Activated naive CD4-positive, alpha-beta T cell treated with anti-CD3 and anti-CD28 coated beads for 36 hours (primary cell): ENCODE measurements around the gene SCGB2A2. TPM values are rescaled to one million over a fixed set of nuclear protein-coding genes. Genes with fewer than 3 reads are reported as not detected.

Experiments
- CTCF ChIA-PET: fragments of 350-600 bp; sonication (Branson Sonifier 250); formaldehyde crosslinking; loops from one replicate; lab custom pipeline; 2021; ENCODE audit warnings: antibody characterized with exemption; lab: Charles Lee
- DNase-seq: peaks from one replicate; pipeline ENCODE4 v3.0.0-alpha.2; 2020
- H3K27ac Mint-ChIP-seq: one replicate; pipeline ENCODE4 v1.8.0; 2021; ENCODE audit warnings: mild to moderate bottlenecking, mixed read lengths
- H3K27me3 Mint-ChIP-seq: one replicate; pipeline ENCODE4 v1.8.0; 2021; ENCODE audit warnings: low read depth, mixed read lengths
- H3K36me3 Mint-ChIP-seq: one replicate; pipeline ENCODE4 v1.8.0; 2021; ENCODE audit warnings: low read depth, mixed read lengths
- H3K4me1 Mint-ChIP-seq: one replicate; pipeline ENCODE4 v1.8.0; 2021; ENCODE audit warnings: low read depth, mixed read lengths
- H3K4me3 Mint-ChIP-seq: one replicate; pipeline ENCODE4 v1.8.0; 2021; ENCODE audit warnings: mild to moderate bottlenecking, moderate library complexity, mixed read lengths
- H3K9me3 Mint-ChIP-seq: one replicate; pipeline ENCODE4 v1.8.0; 2021; ENCODE audit warnings: mixed read lengths
- intact Hi-C: fragments of 100-400 bp; cut with micrococcal nuclease; formaldehyde crosslinking; loops from one replicate; pipeline ENCODE4 v1.15.1; 2023
- total RNA-seq, 2 experiments: library from RNA; stranded (reverse); gene quantifications; one replicate each; pipeline ENCODE4 v1.2.3, GENCODE V29; 2021

Gene SCGB2A2
- total RNA-seq, 2 experiments from 2014 or later: not detected

GRCh38 chr11:62260261-62260953, 9.6 kb upstream of the SCGB2A2 start:
- CTCF ChIA-PET: no interaction called here
- peaks cover 5% of the 10 kb centered on the region for H3K27me3 Mint-ChIP-seq
- intact Hi-C loops: no loop called here

GRCh38 chr11:62264004-62264403, 6.0 kb upstream of the SCGB2A2 start:
- no peak for DNase-seq
- Mint-ChIP-seq H3K4me3 (no peak overlapping the region), H3K4me1 (peaks cover 17% of the 10 kb centered on the region), H3K27ac (no peak overlapping the region), H3K9me3 (no peaks in the 10 kb centered on the region), H3K36me3 (no peaks in the 10 kb centered on the region), H3K27me3 (peaks cover 5% of the 10 kb centered on the region)
- intact Hi-C loops: no loop called here
- CTCF ChIA-PET: no interaction called here

More at GRCh38 chr11:62260261-62260953, 9.6 kb upstream of the SCGB2A2 start:
- Mint-ChIP-seq H3K9me3 (no peaks in the 10 kb centered on the region), H3K4me3 (no peak overlapping the region), H3K27ac (no peak overlapping the region), H3K4me1 (peaks cover 7% of the 10 kb centered on the region), H3K36me3 (no peaks in the 10 kb centered on the region)
- no peak for DNase-seq

- Mint-ChIP-seq H3K36me3 (no peaks in the 10 kb centered on the region), H3K4me1 (peaks cover 17% of the 10 kb centered on the region), H3K27me3 (peaks cover 8% of the 10 kb centered on the region), H3K27ac (no peak overlapping the region), H3K9me3 (no peaks in the 10 kb centered on the region), H3K4me3 (no peak overlapping the region)
- CTCF ChIA-PET: interaction anchor here (1.6 kb wide), 1 partner anchor 95 kb away, joined by 3 read pairs; no protein-coding TSS in a partner anchor
- intact Hi-C loops: no loop called here
- DNase-seq: peak; percentile 34
Observed at GRCh38 chr11:62266558-62266957, 3.4 kb upstream of the SCGB2A2 start.

- no peaks in the 10 kb centered on the region for H3K36me3 Mint-ChIP-seq
- H3K4me1 Mint-ChIP-seq: peaks cover 17% of the 10 kb centered on the region
- H3K27me3 Mint-ChIP-seq: peaks cover 8% of the 10 kb centered on the region
- H3K9me3 Mint-ChIP-seq: no peaks in the 10 kb centered on the region
- intact Hi-C loops: no loop called here
- no peak for DNase-seq
- H3K27ac Mint-ChIP-seq: no peak overlapping the region
- H3K4me3 Mint-ChIP-seq: no peak overlapping the region
- CTCF ChIA-PET: interaction anchor here (1.3 kb wide), 1 partner anchor 110 kb away, joined by 3 read pairs; no protein-coding TSS in a partner anchor
Observed at GRCh38 chr11:62267050-62267449, 2.9 kb upstream of the SCGB2A2 start.

GRCh38 chr11:62267576-62267975, 2.4 kb upstream of the SCGB2A2 start:
- Mint-ChIP-seq H3K36me3 (no peaks in the 10 kb centered on the region), H3K27me3 (peaks cover 8% of the 10 kb centered on the region), H3K9me3 (no peaks in the 10 kb centered on the region), H3K27ac (no peak overlapping the region), H3K4me3 (no peak overlapping the region), H3K4me1 (peaks cover 17% of the 10 kb centered on the region)
- CTCF ChIA-PET: interaction anchor here (1.3 kb wide), 1 partner anchor 110 kb away, joined by 3 read pairs; no protein-coding TSS in a partner anchor
- intact Hi-C loops: no loop called here
- no peak for DNase-seq

- no peak overlapping the region for H3K27ac Mint-ChIP-seq
- H3K9me3 Mint-ChIP-seq: no peaks in the 10 kb centered on the region
- intact Hi-C loops: no loop called here
- no peaks in the 10 kb centered on the region for H3K4me1 Mint-ChIP-seq
- no peaks in the 10 kb centered on the region for H3K36me3 Mint-ChIP-seq
- no peak overlapping the region for H3K4me3 Mint-ChIP-seq
- peaks cover 2% of the 10 kb centered on the region for H3K27me3 Mint-ChIP-seq
- DNase-seq: no peak
- CTCF ChIA-PET: no interaction called here
Observed at GRCh38 chr11:62273284-62273683, 3.3 kb downstream of the SCGB2A2 start.

- CTCF ChIA-PET: no interaction called here
- intact Hi-C loops: no loop called here
- Mint-ChIP-seq H3K27me3 (peaks cover 2% of the 10 kb centered on the region), H3K9me3 (no peaks in the 10 kb centered on the region), H3K36me3 (no peaks in the 10 kb centered on the region), H3K27ac (no peak overlapping the region), H3K4me3 (no peak overlapping the region), H3K4me1 (no peaks in the 10 kb centered on the region)
- DNase-seq: no peak
Observed at GRCh38 chr11:62273789-62274275, 3.9 kb downstream of the SCGB2A2 start.

GRCh38 chr11:62280452-62280851, 10.5 kb downstream of the SCGB2A2 start:
- H3K27ac Mint-ChIP-seq: no peak overlapping the region
- DNase-seq: no peak
- H3K4me3 Mint-ChIP-seq: no peak overlapping the region
- H3K4me1 Mint-ChIP-seq: no peaks in the 10 kb centered on the region
- H3K9me3 Mint-ChIP-seq: peaks cover 2% of the 10 kb centered on the region
- H3K27me3 Mint-ChIP-seq: no peaks in the 10 kb centered on the region
- intact Hi-C loops: no loop called here
- CTCF ChIA-PET: interaction anchor here (0.6 to 1.1 kb wide), 2 partner anchors 12 to 30 kb away, joined by 3 read pairs; no protein-coding TSS in a partner anchor
- H3K36me3 Mint-ChIP-seq: no peaks in the 10 kb centered on the region

- no peak overlapping the region for H3K4me3 Mint-ChIP-seq
- no peak overlapping the region for H3K27ac Mint-ChIP-seq
- H3K4me1 Mint-ChIP-seq: no peaks in the 10 kb centered on the region
- H3K36me3 Mint-ChIP-seq: no peaks in the 10 kb centered on the region
- no peaks in the 10 kb centered on the region for H3K9me3 Mint-ChIP-seq
- H3K27me3 Mint-ChIP-seq: peaks cover 11% of the 10 kb centered on the region
- peak; percentile 58 for DNase-seq
- CTCF ChIA-PET: no interaction called here
- intact Hi-C loops: no loop called here
Observed at GRCh38 chr11:62295504-62295903, 25.5 kb downstream of the SCGB2A2 start.

GRCh38 chr11:62298975-62299374, 29.0 kb downstream of the SCGB2A2 start, which contains the start of gene SCGB1D4:
SCGB1D4 (minus strand) TSS chr11:62299075; CDS start chr11:62299010, 65 bp downstream.
- intact Hi-C loops: no loop called here
- no peaks in the 10 kb centered on the region for H3K36me3 Mint-ChIP-seq
- H3K9me3 Mint-ChIP-seq: no peaks in the 10 kb centered on the region
- H3K4me3 Mint-ChIP-seq: no peak within 1 kb of the TSS
- no peak for DNase-seq
- no peaks in the 10 kb centered on the region for H3K4me1 Mint-ChIP-seq
- CTCF ChIA-PET: interaction anchor here (0.7 to 1.4 kb wide), 3 partner anchors 12 to 68 kb away, joined by 3 to 4 read pairs (median 4); no protein-coding TSS in a partner anchor
- H3K27ac Mint-ChIP-seq: no peak within 1 kb of the TSS
- H3K27me3 Mint-ChIP-seq: peaks cover 14% of the 10 kb centered on the region

- no peak for DNase-seq
- H3K4me3 Mint-ChIP-seq: no peak overlapping the region
- H3K27me3 Mint-ChIP-seq: peaks cover 19% of the 10 kb centered on the region
- peaks cover 3% of the 10 kb centered on the region for H3K4me1 Mint-ChIP-seq
- no peaks in the 10 kb centered on the region for H3K36me3 Mint-ChIP-seq
- intact Hi-C loops: no loop called here
- H3K9me3 Mint-ChIP-seq: peaks cover 3% of the 10 kb centered on the region
- CTCF ChIA-PET: interaction anchor here (0.7 kb wide), 1 partner anchor 40 kb away, joined by 3 read pairs; no protein-coding TSS in a partner anchor
- H3K27ac Mint-ChIP-seq: no peak overlapping the region
Observed at GRCh38 chr11:62306227-62306626, 36.3 kb downstream of the SCGB2A2 start.

GRCh38 chr11:62307950-62308349, 38.0 kb downstream of the SCGB2A2 start:
- Mint-ChIP-seq H3K36me3 (no peaks in the 10 kb centered on the region), H3K9me3 (peaks cover 3% of the 10 kb centered on the region), H3K27me3 (peaks cover 18% of the 10 kb centered on the region), H3K27ac (no peak overlapping the region), H3K4me1 (peaks cover 13% of the 10 kb centered on the region), H3K4me3 (no peak overlapping the region)
- no peak for DNase-seq
- CTCF ChIA-PET: no interaction called here
- intact Hi-C loops: no loop called here
